H9 (cell line): ENCODE data around the gene ATG7. TPM values are rescaled to one million over a fixed set of nuclear protein-coding genes. Genes with fewer than 3 reads are reported as not detected.

Experiments used
- DNase-seq: peaks from one replicate; pipeline ENCODE4 v3.0.0-alpha.2; 2017
- H2AFZ ChIP-seq: one replicate; pipeline ENCODE4 v1.6.1; 2013; ENCODE audit warnings: mild to moderate bottlenecking, low read length, control low read depth, moderate library complexity
- H2AK5ac ChIP-seq: 2 replicates; pipeline ENCODE4 v1.6.1; 2013; ENCODE audit warnings: low read length, control low read depth, mixed read lengths; ENCODE audit not compliant: insufficient read length
- H2BK120ac ChIP-seq: one replicate; pipeline ENCODE4 v1.6.1; 2013; ENCODE audit warnings: low read depth, mild to moderate bottlenecking, low read length, control low read depth, inconsistent platforms; ENCODE audit not compliant: poor library complexity, severe bottlenecking
- H2BK12ac ChIP-seq: 2 replicates; pipeline ENCODE4 v1.6.1; 2013; ENCODE audit warnings: low read length, control low read depth, mixed read lengths, low read depth; ENCODE audit not compliant: insufficient read length
- H2BK15ac ChIP-seq: 2 replicates; pipeline ENCODE4 v1.6.1; 2013; ENCODE audit warnings: low read depth, low read length, control low read depth
- H2BK20ac ChIP-seq: one replicate; pipeline ENCODE4 v1.6.1; 2013; ENCODE audit warnings: low read depth, mild to moderate bottlenecking, low read length, control low read depth, inconsistent platforms; ENCODE audit not compliant: poor library complexity, severe bottlenecking
- H2BK5ac ChIP-seq: 2 replicates; pipeline ENCODE4 v1.6.1; 2013; ENCODE audit warnings: low read length, control low read depth, mixed read lengths; ENCODE audit not compliant: insufficient read length
- H3K14ac ChIP-seq: 2 replicates; pipeline ENCODE4 v1.6.1; 2013; ENCODE audit warnings: low read length, control low read depth; ENCODE audit not compliant: insufficient read depth
- H3K18ac ChIP-seq: 2 replicates; pipeline ENCODE4 v1.6.1; 2013; ENCODE audit warnings: low read depth, mild to moderate bottlenecking, mixed read lengths, low read length, control low read depth; ENCODE audit not compliant: insufficient read length
- H3K23ac ChIP-seq: 2 replicates; pipeline ENCODE4 v1.6.1; 2013; ENCODE audit warnings: low read length, control low read depth, mixed read lengths, low read depth; ENCODE audit not compliant: insufficient read length
- H3K23me2 ChIP-seq: 2 replicates; pipeline ENCODE4 v1.6.1; 2013; ENCODE audit warnings: low read depth, mild to moderate bottlenecking, mixed read lengths, low read length, control low read depth; ENCODE audit not compliant: insufficient read length, poor library complexity, severe bottlenecking
- H3K27ac ChIP-seq: 2 replicates; pipeline ENCODE4 v1.5.1; 2013; ENCODE audit warnings: low read length, control low read depth, mixed read lengths, low read depth; ENCODE audit not compliant: insufficient read length
- H3K27me3 ChIP-seq: 2 replicates; pipeline ENCODE4 v1.6.1; 2013; ENCODE audit warnings: low read length, control low read depth, inconsistent platforms; ENCODE audit not compliant: insufficient read depth
- H3K4ac ChIP-seq: 2 replicates; pipeline ENCODE4 v1.6.1; 2013; ENCODE audit warnings: low read depth, mild to moderate bottlenecking, control low read depth, inconsistent platforms, low read length, moderate library complexity
- H3K4me1 ChIP-seq: 2 replicates; pipeline ENCODE4 v1.6.1; 2013; ENCODE audit warnings: low read length, control low read depth, inconsistent platforms; ENCODE audit not compliant: insufficient read depth
- H3K4me2 ChIP-seq: 2 replicates; pipeline ENCODE4 v1.6.1; 2013; ENCODE audit warnings: low read length, control low read depth, mixed read lengths; ENCODE audit not compliant: insufficient read length, insufficient read depth
- H3K56ac ChIP-seq: 2 replicates; pipeline ENCODE4 v1.6.1; 2013; ENCODE audit warnings: low read depth, mild to moderate bottlenecking, mixed read lengths, low read length, control low read depth; ENCODE audit not compliant: insufficient read length
- H3K79me1 ChIP-seq: 2 replicates; pipeline ENCODE4 v1.6.1; 2013; ENCODE audit warnings: low read depth, mild to moderate bottlenecking, moderate library complexity, low read length, control low read depth, inconsistent platforms; ENCODE audit not compliant: insufficient read depth, poor library complexity, severe bottlenecking
- H3K79me2 ChIP-seq: 2 replicates; pipeline ENCODE4 v1.6.1; 2013; ENCODE audit warnings: low read length, control low read depth, inconsistent platforms; ENCODE audit not compliant: insufficient read depth
- H3K9ac ChIP-seq: 2 replicates; pipeline ENCODE4 v1.6.1; 2013; ENCODE audit warnings: low read length, control low read depth, mixed read lengths; ENCODE audit not compliant: insufficient read length; ENCODE audit errors: extremely low read depth
- H3K9me3 ChIP-seq: one replicate; pipeline ENCODE4 v1.6.1; 2013; ENCODE audit warnings: low read depth, low read length, inconsistent platforms; ENCODE audit not compliant: control insufficient read depth
- H3T11ph ChIP-seq: one replicate; pipeline ENCODE4 v1.6.1; 2013; ENCODE audit warnings: mild to moderate bottlenecking, low read length, control low read depth, inconsistent platforms
- H4K20me1 ChIP-seq: one replicate; pipeline ENCODE4 v1.6.1; 2013; ENCODE audit not compliant: control insufficient read depth, insufficient read length, insufficient read depth
- H4K5ac ChIP-seq: 2 replicates; pipeline ENCODE4 v1.6.1; 2013; ENCODE audit warnings: low read depth, mild to moderate bottlenecking, mixed read lengths, low read length, control low read depth; ENCODE audit not compliant: insufficient read length
- H4K8ac ChIP-seq: replicated peaks from 2 replicates; pipeline ENCODE4 v1.6.1; 2013; ENCODE audit warnings: low read length, control low read depth, mixed read lengths, low read depth; ENCODE audit not compliant: insufficient read length
- H4K91ac ChIP-seq: 2 replicates; pipeline ENCODE4 v1.6.1; 2013; ENCODE audit warnings: low read depth, mild to moderate bottlenecking, moderate library complexity, mixed read lengths, low read length, control low read depth; ENCODE audit not compliant: insufficient read length
- H3K27ac Mint-ChIP-seq, 3 experiments: 2 replicates in 2 of 3; 3 replicates in 1 of 3; pipeline ENCODE4 v1.8.0; 2020 to 2021; ENCODE audit warnings: mixed read lengths in 3 of 3, mild to moderate bottlenecking in 1 of 3, moderate library complexity in 1 of 3
- H3K27me3 Mint-ChIP-seq: 2 replicates; pipeline ENCODE4 v1.8.0; 2021; ENCODE audit warnings: low read depth, mild to moderate bottlenecking, moderate library complexity, mixed read lengths
- H3K36me3 Mint-ChIP-seq, 3 experiments: 2 replicates in 2 of 3; 3 replicates in 1 of 3; pipeline ENCODE4 v1.8.0; 2020 to 2021; ENCODE audit warnings: low read depth in 3 of 3, mixed read lengths in 3 of 3; ENCODE audit not compliant: insufficient read depth in 1 of 3
- H3K4me1 Mint-ChIP-seq, 2 experiments: 2 replicates each; pipeline ENCODE4 v1.8.0; 2020; ENCODE audit warnings: mixed read lengths in 2 of 2
- H3K4me3 Mint-ChIP-seq, 2 experiments: 2 replicates in 1 of 2; 3 replicates in 1 of 2; pipeline ENCODE4 v1.8.0; 2020 to 2021; ENCODE audit warnings: mild to moderate bottlenecking in 2 of 2, mixed read lengths in 2 of 2, moderate library complexity in 1 of 2
- H3K9me3 Mint-ChIP-seq, 2 experiments: 2 replicates in 1 of 2; 3 replicates in 1 of 2; pipeline ENCODE4 v1.8.0; 2020; ENCODE audit warnings: mild to moderate bottlenecking in 2 of 2, mixed read lengths in 2 of 2, moderate library complexity in 1 of 2
- CTCF ChIP-seq: fragments of 200-600 bp; sonication (generic); conservative IDR thresholded peaks from 3 replicates; pipeline ENCODE4 v1.8.0; 2021; ENCODE audit warnings: antibody characterized with exemption, mild to moderate bottlenecking
- WGBS: extraction: QIAGEN DNeasy Blood & Tissue Kit; methylation state at CpG from one replicate; pipeline ENCODE4 v1.1.7; 2013; ENCODE audit warnings: missing lambda C conversion rate, low lambda C conversion rate, mixed read lengths; ENCODE audit not compliant: insufficient read length; ENCODE audit errors: extremely low coverage; 5-methylcytosine and 5-hydroxymethylcytosine counted together
- total RNA-seq: library from RNA; stranded (reverse); gene quantifications from 2 replicates; pipeline ENCODE4 v1.2.1, GENCODE V29; 2021

The ATG7 gene
- total RNA-seq, 1 experiment from 2014 or later = 17.9 TPM

DNA sequence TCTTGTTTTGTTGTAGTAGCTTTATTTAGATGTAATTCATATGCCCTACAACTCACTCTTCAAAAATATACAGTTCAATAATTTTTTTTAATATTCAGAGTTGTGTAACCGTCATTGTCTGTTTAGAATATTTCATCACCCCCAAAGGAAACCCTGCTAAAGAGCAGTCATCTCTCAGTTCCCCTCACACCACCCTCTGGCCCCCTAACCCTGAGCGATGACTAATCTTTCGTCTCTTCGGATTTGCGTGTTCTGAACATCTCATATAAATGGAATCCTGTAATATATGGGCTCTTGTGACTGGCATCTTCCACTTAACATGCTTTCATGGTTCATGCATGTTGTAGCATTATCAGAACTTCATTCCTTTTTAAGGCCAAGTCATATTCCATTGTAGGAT lies 183.8 kb downstream of the ATG7 start:
- Histone ChIP-seq H4K91ac (no peak overlapping the region), H2BK5ac (no peak overlapping the region), H4K8ac (no peak overlapping the region), H3K9ac (no peak overlapping the region), H2BK20ac (no peak overlapping the region), H3K4me2 (no peak overlapping the region), H2AK5ac (no peak overlapping the region), H3K27ac (no peak overlapping the region), H3K23ac (no peak overlapping the region), H3K14ac (no peak overlapping the region), H3K27me3 (no peaks in the 10 kb centered on the region), H3K18ac (no peak overlapping the region), H2BK12ac (no peak overlapping the region), H3K4me1 (no peaks in the 10 kb centered on the region), H3K79me1 (no peaks in the 10 kb centered on the region), H4K5ac (no peak overlapping the region), H2BK120ac (no peak overlapping the region), H2AFZ (no peak overlapping the region), H3K23me2 (no peaks in the 10 kb centered on the region), H4K20me1 (no peaks in the 10 kb centered on the region), H3K4ac (no peak overlapping the region), H2BK15ac (no peak overlapping the region), H3K79me2 (no peaks in the 10 kb centered on the region), H3K9me3 (no peaks in the 10 kb centered on the region), H3K56ac (no peak overlapping the region), H3T11ph (no peak overlapping the region)
- no peaks in the 10 kb centered on the region; the same call in 1 of the 2 replicates for H3K27me3 Mint-ChIP-seq
- H3K9me3 Mint-ChIP-seq = no peaks in the 10 kb centered on the region
- H3K27ac Mint-ChIP-seq = no peak overlapping the region
- H3K36me3 Mint-ChIP-seq = no peaks in the 10 kb centered on the region
- DNase-seq = no peak
- no CpG with 5 or more reads among the region's 5 CpGs for WGBS
- H3K4me3 Mint-ChIP-seq = no peak overlapping the region
- TF ChIP-seq CTCF = no peak
- H3K4me1 Mint-ChIP-seq = peaks cover 5 to 11% of the 10 kb centered on the region in 2 experiments
